K562 (cell line): ENCODE measurements around the gene NUP133. TPM values are rescaled to one million over a fixed set of nuclear protein-coding genes. Genes with fewer than 3 reads are reported as not detected.

ENCODE experiments used
- ATAC-seq: fragments of 200-7000 bp; cut with Tn5 transposase; 3 replicates; pipeline ENCODE4 v1.9.1; 2020; ENCODE audit warnings: moderate library complexity
- BruUV-seq: library from RNA; stranded (reverse); fragments of 400-500 nt; replicated peaks from 2 replicates; lab custom pipeline; 2021; lab: Mats Ljungman, UMichigan
- CTCF ChIA-PET: fragments of 300-600 bp; formaldehyde crosslinking; extraction: SDS; loops from one replicate; lab custom pipeline; 2021; ENCODE audit warnings: low intra/inter-chr PET ratio; lab: Yijun Ruan, JAX
- POLR2A ChIA-PET: fragments of 300-600, 350-650 bp; sonication (Branson Sonifier 250); formaldehyde crosslinking; extraction: SDS; loops from one replicate; lab custom pipeline; 2021; ENCODE audit warnings: antibody characterized with exemption, inconsistent platforms; lab: Yijun Ruan, JAX
- DNase-seq, 4 experiments: peaks; one replicate each; pipeline versions ENCODE4 v3.0.0 to v3.0.0-alpha.2; 2011 to 2018; ENCODE audit warnings: low spot score in 3 of 4, mixed read lengths in 3 of 4; ENCODE audit errors: extremely low read depth in 1 of 4
- FAIRE-seq: peaks from 2 replicates; lab custom pipeline; 2011; peaks lifted over from hg19 to GRCh38; lab: Jason Lieb, UNC
- H2AFZ ChIP-seq: 2 replicates; pipeline ENCODE4 v1.6.0; 2011; ENCODE audit warnings: low read depth, low read length, control low read depth, inconsistent platforms
- H3K27ac ChIP-seq: fragments of 200-600 bp; 3 replicates; pipeline ENCODE4 v1.8.0; 2011; ENCODE audit warnings: low read depth, mild to moderate bottlenecking, control low read depth, inconsistent platforms, low read length, moderate library complexity, mixed read lengths; ENCODE audit errors: extremely low read depth
- H3K27me3 ChIP-seq, 2 experiments: fragments of 300-600 bp in 1 of 2; 2 replicates in 1 of 2; 3 replicates in 1 of 2; pipeline versions ENCODE4 v1.6.0 to v1.8.0; 2011; ENCODE audit warnings: inconsistent platforms in 2 of 2, low read length in 2 of 2, mild to moderate bottlenecking in 1 of 2, mixed read lengths in 1 of 2, moderate library complexity in 1 of 2; ENCODE audit not compliant: control insufficient read depth in 2 of 2, insufficient read depth in 2 of 2
- H3K36me3 ChIP-seq: fragments of 300-600 bp; 3 replicates; pipeline ENCODE4 v1.8.0; 2011; ENCODE audit warnings: mild to moderate bottlenecking, low read length, inconsistent platforms; ENCODE audit not compliant: control insufficient read depth, insufficient read depth
- H3K4me1 ChIP-seq, 2 experiments: fragments of 200-600 bp in 1 of 2; replicated peaks in 1 of 2; 2 replicates in 1 of 2; 3 replicates in 1 of 2; pipeline versions ENCODE4 v1.5.1 to v1.8.0; 2011; ENCODE audit warnings: inconsistent platforms in 2 of 2, low read length in 2 of 2, mild to moderate bottlenecking in 1 of 2, mixed read lengths in 1 of 2, moderate library complexity in 1 of 2; ENCODE audit not compliant: control insufficient read depth in 2 of 2, insufficient read depth in 2 of 2
- H3K4me2 ChIP-seq: 2 replicates; pipeline ENCODE4 v1.6.1; 2011; ENCODE audit warnings: low read length, control low read depth, inconsistent platforms, mixed read lengths; ENCODE audit not compliant: insufficient read depth
- H3K4me3 ChIP-seq: fragments of 200-600 bp; sonication (generic), shearing (Covaris generic); 2 replicates; pipeline ENCODE4 v1.5.1; 2016; ENCODE audit warnings: control low read depth, inconsistent platforms
- H3K79me2 ChIP-seq: fragments of 200-600 bp; 3 replicates; pipeline ENCODE4 v1.8.0; 2011; ENCODE audit warnings: low read length, inconsistent platforms; ENCODE audit not compliant: control insufficient read depth, insufficient read depth
- H3K9ac ChIP-seq, 2 experiments: 2 replicates each; pipeline versions ENCODE4 v1.6.0 to v1.6.1; 2011; ENCODE audit warnings: low read depth in 2 of 2, low read length in 2 of 2, control low read depth in 1 of 2, inconsistent platforms in 1 of 2, mild to moderate bottlenecking in 1 of 2, mixed read lengths in 1 of 2; ENCODE audit not compliant: insufficient read depth in 1 of 2
- H3K9me1 ChIP-seq: one replicate; pipeline ENCODE4 v1.6.0; 2011; ENCODE audit warnings: inconsistent platforms, mild to moderate bottlenecking, low read length, moderate library complexity; ENCODE audit not compliant: control insufficient read depth, insufficient read depth
- H3K9me3 ChIP-seq: replicated peaks from 2 replicates; pipeline ENCODE4 v1.5.1; 2011; ENCODE audit warnings: low read depth, low read length, inconsistent platforms; ENCODE audit not compliant: control insufficient read depth, insufficient read depth
- H4K20me1 ChIP-seq: replicated peaks from 2 replicates; pipeline ENCODE4 v1.6.1; 2011; ENCODE audit warnings: low read length, inconsistent platforms, mixed read lengths; ENCODE audit not compliant: control insufficient read depth, insufficient read depth
- CCNT2 ChIP-seq: IDR thresholded peaks from 2 replicates; pipeline ENCODE4 v1.6.1; 2011; ENCODE audit warnings: borderline replicate concordance, low read depth, mild to moderate bottlenecking, moderate library complexity, mixed read lengths, low read length; ENCODE audit not compliant: insufficient read length; ENCODE audit errors: extremely low read depth
- ERF ChIP-seq: fragments of 450-650 bp; formaldehyde crosslinking; IDR thresholded peaks from 2 replicates; pipeline ENCODE4 v1.4.0; 2020; ENCODE audit warnings: mild to moderate bottlenecking, mixed read lengths
- ESRRA ChIP-seq: fragments of 450-650 bp; IDR thresholded peaks from 2 replicates; pipeline ENCODE4 v1.6.1; 2014; ENCODE audit warnings: low read depth, mild to moderate bottlenecking, moderate library complexity, borderline replicate concordance
- HDAC8 ChIP-seq: fragments of 450-650 bp; IDR thresholded peaks from 2 replicates; pipeline ENCODE4 v1.6.1; 2016; ENCODE audit warnings: mild to moderate bottlenecking, missing genetic modification characterization, moderate library complexity, missing compliant biosample characterization
- SIN3A ChIP-seq, 2 experiments: fragments of 150-350 bp in 1 of 2; IDR thresholded peaks; 2 replicates each; pipeline ENCODE4 v1.6.1; 2011 to 2016; ENCODE audit warnings: borderline replicate concordance in 2 of 2, low read depth in 2 of 2, low read length in 2 of 2, mild to moderate bottlenecking in 2 of 2, moderate library complexity in 2 of 2; ENCODE audit not compliant: control insufficient read depth in 1 of 2
- ZNF184 ChIP-seq: sonication (generic); formaldehyde crosslinking; IDR thresholded peaks from 2 replicates; pipeline ENCODE4 v1.5.0; 2020; ENCODE audit warnings: missing genetic modification reagents
- ZNF263 ChIP-seq: sonication (generic); formaldehyde crosslinking; IDR thresholded peaks from 2 replicates; pipeline ENCODE4 v1.8.0; 2022; ENCODE audit warnings: mild to moderate bottlenecking, missing genetic modification reagents, borderline replicate concordance
- WGBS: fragments of 100-300 bp; shearing (Covaris generic); methylation state at CpG from one replicate; pipeline ENCODE4 v1.1.6; 2016; ENCODE audit warnings: low coverage, mixed read lengths; ENCODE audit not compliant: insufficient coverage; ENCODE audit errors: missing lambda C conversion rate; 5-methylcytosine and 5-hydroxymethylcytosine counted together
- in situ Hi-C: fragments of 300-500 bp; cut with MboI; formaldehyde crosslinking; loops from 4 replicates; pipeline ENCODE4 v1.15.0; 2018; ENCODE audit warnings: inconsistent platforms, mixed read lengths
- intact Hi-C: fragments of 100-400 bp; cut with micrococcal nuclease; formaldehyde crosslinking; loops from 2 replicates; pipeline ENCODE4 v1.14.2; 2022
- polyA plus RNA-seq, 8 experiments: library from polyadenylated mRNA; depleted of rRNA in 4 of 8; stranded (reverse) in 5 of 8; unstranded in 3 of 8; fragments of >200 nt; fragmentation: Nextera tagmentation in 2 of 8; fragmentation: Illumina TruSeq in 1 of 8; extraction: Ambion mirVana in 2 of 8; extraction: Trizol in 1 of 8; gene quantifications; 2 replicates each; pipeline versions ENCODE4 v1.2.1 to v1.2.3, GENCODE V29; 2011 to 2014; ENCODE audit warnings: inconsistent platforms in 1 of 8, missing spikeins in 1 of 8
- total RNA-seq, 7 experiments: library from RNA; depleted of rRNA in 6 of 7; stranded (reverse); fragments of >200 nt in 6 of 7; fragmentation: Illumina TruSeq in 2 of 7; extraction: Trizol in 2 of 7; gene quantifications; 2 replicates each; pipeline versions ENCODE4 v1.2.1 to v1.2.3, GENCODE V29; 2011 to 2021; ENCODE audit warnings: low replicate concordance in 1 of 7
- TF ChIP-seq, protein P1 (sequence below): fragments of 450-650 bp; formaldehyde crosslinking; IDR thresholded peaks from 2 replicates; pipeline ENCODE4 v1.4.0; 2022; ENCODE audit warnings: mild to moderate bottlenecking, moderate library complexity
- TF ChIP-seq, protein P2 (sequence below): sonication (generic); formaldehyde crosslinking; IDR thresholded peaks from 2 replicates; pipeline ENCODE4 v1.9.0; 2022; ENCODE audit warnings: mild to moderate bottlenecking, missing genetic modification reagents
- TF ChIP-seq, protein P3 (sequence below), 2 experiments: fragments of 450-650 bp; conservative IDR thresholded peaks; 2 replicates each; pipeline ENCODE4 v1.6.1; 2017; ENCODE audit warnings: mild to moderate bottlenecking in 2 of 2, moderate library complexity in 2 of 2
- TF ChIP-seq, protein P4 (sequence below): sonication (generic); IDR thresholded peaks from 2 replicates; pipeline ENCODE4 v1.6.1; 2016

Gene NUP133
- total and polyA plus RNA-seq, 9 of the 15 experiments (the other 6 are each of a cell fraction or from before 2014, with no cell fraction given): 21.7 to 85.1 (median 61.3) TPM

DNA sequence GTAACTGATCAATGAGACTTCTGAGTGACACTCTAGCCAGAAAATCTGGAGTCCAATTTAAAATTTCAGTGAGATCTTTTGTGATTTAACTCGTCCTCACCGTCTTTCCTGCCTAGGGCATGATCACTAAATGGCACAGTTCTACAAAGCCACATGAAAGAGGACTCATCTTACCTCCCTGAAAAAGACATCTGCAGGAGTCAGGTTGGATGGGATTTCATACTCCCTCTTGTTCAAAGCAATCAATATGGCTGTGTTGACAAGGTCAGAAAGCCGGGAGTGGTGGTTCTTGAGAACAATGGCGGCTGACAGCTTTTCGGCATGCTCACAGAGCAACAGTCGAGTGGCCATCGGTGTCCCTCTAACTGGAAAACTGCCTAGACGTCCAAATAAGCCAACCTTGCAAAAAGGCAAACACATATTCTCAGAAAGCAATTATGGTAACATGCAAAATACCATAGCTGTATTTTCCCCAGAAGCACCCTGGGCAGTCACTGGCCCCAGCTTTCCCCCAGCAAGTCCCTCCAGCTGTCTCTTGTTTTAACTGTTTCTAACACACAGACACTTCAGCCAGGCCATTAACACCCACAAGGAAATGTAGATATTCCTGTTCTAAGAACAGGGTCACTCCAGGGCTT, 37.6 kb downstream of the NUP133 start (continued):
- TF ChIP-seq SIN3A (IDR thresholded peaks at IDR 0.05; ENCODE audit: borderline replicate concordance in 2 of 2, control insufficient read depth in 1 of 2, low read depth in 2 of 2, low read length in 2 of 2): no peak

DNA sequence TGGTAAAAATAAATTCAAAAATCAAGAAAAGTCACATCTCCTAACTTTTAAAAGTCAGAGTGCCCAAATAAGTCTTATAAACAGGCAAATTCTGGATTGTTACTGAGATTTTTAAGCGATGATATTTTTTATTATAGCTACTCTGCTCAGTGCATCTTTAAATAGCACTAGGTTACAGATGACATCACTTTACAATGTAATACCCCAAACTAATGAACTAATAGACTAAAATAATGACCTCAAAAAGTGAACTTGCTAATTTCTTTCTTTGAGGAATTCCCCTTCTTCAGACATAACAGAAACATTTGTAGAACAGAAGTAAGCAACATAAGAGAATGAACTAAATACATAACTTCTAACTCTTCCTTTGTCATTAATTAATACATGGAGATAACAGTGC, 41.3 kb downstream of the NUP133 start:
- no peak overlapping the region for H3K27ac ChIP-seq
- no peaks in the 10 kb centered on the region for H3K27me3 ChIP-seq
- no peaks in the 10 kb centered on the region for H3K9me3 ChIP-seq
- no TSS peak for BruUV-seq
- H3K4me1 ChIP-seq: no peaks in the 10 kb centered on the region
- ATAC-seq (no peak), DNase-seq (no peak), FAIRE-seq (no peak)
- no peaks in the 10 kb centered on the region for H3K79me2 ChIP-seq
- no peak overlapping the region for H3K4me2 ChIP-seq
- H2AFZ ChIP-seq: no peak overlapping the region
- in situ Hi-C loops (no loop called here), intact Hi-C loops (loop anchor here (5.0 kb wide), 1 partner anchor 210 kb away; no protein-coding TSS in a partner anchor)
- H3K4me3 ChIP-seq: no peak overlapping the region
- ChIA-PET POLR2A (interaction anchor here (0.9 to 1.7 kb wide), 4 partner anchors 12 to 40 kb away, joined by 3 to 5 read pairs (median 4); no protein-coding TSS in a partner anchor), CTCF (no interaction called here)
- peaks cover 96% of the 10 kb centered on the region for H3K36me3 ChIP-seq
- H3K9ac ChIP-seq: no peak overlapping the region
- no peaks in the 10 kb centered on the region for H3K9me1 ChIP-seq
- no peak for TF ChIP-seq CCNT2
- TF ChIP-seq ESRRA: no peak
- TF ChIP-seq, protein P1, sequence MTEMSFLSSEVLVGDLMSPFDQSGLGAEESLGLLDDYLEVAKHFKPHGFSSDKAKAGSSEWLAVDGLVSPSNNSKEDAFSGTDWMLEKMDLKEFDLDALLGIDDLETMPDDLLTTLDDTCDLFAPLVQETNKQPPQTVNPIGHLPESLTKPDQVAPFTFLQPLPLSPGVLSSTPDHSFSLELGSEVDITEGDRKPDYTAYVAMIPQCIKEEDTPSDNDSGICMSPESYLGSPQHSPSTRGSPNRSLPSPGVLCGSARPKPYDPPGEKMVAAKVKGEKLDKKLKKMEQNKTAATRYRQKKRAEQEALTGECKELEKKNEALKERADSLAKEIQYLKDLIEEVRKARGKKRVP: no peak
- TF ChIP-seq, protein P2, sequence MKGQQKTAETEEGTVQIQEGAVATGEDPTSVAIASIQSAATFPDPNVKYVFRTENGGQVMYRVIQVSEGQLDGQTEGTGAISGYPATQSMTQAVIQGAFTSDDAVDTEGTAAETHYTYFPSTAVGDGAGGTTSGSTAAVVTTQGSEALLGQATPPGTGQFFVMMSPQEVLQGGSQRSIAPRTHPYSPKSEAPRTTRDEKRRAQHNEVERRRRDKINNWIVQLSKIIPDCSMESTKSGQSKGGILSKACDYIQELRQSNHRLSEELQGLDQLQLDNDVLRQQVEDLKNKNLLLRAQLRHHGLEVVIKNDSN (CRISPR knock-in tag): no peak
- no peak for TF ChIP-seq HDAC8 (tag)
- TF ChIP-seq, protein P3, sequence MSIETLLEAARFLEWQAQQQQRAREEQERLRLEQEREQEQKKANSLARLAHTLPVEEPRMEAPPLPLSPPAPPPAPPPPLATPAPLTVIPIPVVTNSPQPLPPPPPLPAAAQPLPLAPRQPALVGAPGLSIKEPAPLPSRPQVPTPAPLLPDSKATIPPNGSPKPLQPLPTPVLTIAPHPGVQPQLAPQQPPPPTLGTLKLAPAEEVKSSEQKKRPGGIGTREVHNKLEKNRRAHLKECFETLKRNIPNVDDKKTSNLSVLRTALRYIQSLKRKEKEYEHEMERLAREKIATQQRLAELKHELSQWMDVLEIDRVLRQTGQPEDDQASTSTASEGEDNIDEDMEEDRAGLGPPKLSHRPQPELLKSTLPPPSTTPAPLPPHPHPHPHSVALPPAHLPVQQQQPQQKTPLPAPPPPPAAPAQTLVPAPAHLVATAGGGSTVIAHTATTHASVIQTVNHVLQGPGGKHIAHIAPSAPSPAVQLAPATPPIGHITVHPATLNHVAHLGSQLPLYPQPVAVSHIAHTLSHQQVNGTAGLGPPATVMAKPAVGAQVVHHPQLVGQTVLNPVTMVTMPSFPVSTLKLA (conservative IDR thresholded peaks at IDR 0.05): no peak
- TF ChIP-seq ZNF184 (CRISPR knock-in tag): no peak
- TF ChIP-seq, protein P4, sequence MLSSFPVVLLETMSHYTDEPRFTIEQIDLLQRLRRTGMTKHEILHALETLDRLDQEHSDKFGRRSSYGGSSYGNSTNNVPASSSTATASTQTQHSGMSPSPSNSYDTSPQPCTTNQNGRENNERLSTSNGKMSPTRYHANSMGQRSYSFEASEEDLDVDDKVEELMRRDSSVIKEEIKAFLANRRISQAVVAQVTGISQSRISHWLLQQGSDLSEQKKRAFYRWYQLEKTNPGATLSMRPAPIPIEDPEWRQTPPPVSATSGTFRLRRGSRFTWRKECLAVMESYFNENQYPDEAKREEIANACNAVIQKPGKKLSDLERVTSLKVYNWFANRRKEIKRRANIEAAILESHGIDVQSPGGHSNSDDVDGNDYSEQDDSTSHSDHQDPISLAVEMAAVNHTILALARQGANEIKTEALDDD: no peak
- TF ChIP-seq ZNF263 (CRISPR knock-in tag): no peak
- TF ChIP-seq ERF (CRISPR knock-in tag): no peak
- no peaks in the 10 kb centered on the region for H4K20me1 ChIP-seq
- WGBS: 90% methylated on average over 1 of the region's 1 CpG
